Spinal cord (tissue), 10 donors: Measurements from ENCODE around the gene IQSEC1. TPM values are rescaled to one million over a fixed set of nuclear protein-coding genes. Genes with fewer than 3 reads are reported as not detected.

Experiments used
- DNase-seq, 6 donors: peaks; one replicate each; pipeline versions ENCODE4 v3.0.0 to v3.0.0-alpha.2; 2013 to 2015; ENCODE audit warnings: low spot score in 6 of 6, low read depth in 4 of 6
- H3K27ac ChIP-seq: one replicate; pipeline ENCODE4 v1.5.1; 2013; ENCODE audit warnings: low read depth, low read length, control low read depth
- H3K27me3 ChIP-seq: one replicate; pipeline ENCODE4 v1.6.1; 2013; ENCODE audit warnings: low read length; ENCODE audit not compliant: control insufficient read depth, insufficient read depth
- H3K36me3 ChIP-seq: one replicate; pipeline ENCODE4 v1.6.1; 2013; ENCODE audit warnings: low read length; ENCODE audit not compliant: control insufficient read depth, insufficient read depth
- H3K4me1 ChIP-seq: one replicate; pipeline ENCODE4 v1.6.1; 2013; ENCODE audit warnings: low read length; ENCODE audit not compliant: control insufficient read depth, insufficient read depth
- H3K4me3 ChIP-seq: one replicate; pipeline ENCODE4 v1.5.1; 2013; ENCODE audit warnings: low read depth, low read length, control low read depth
- H3K9me3 ChIP-seq: one replicate; pipeline ENCODE4 v1.6.1; 2013; ENCODE audit warnings: low read length; ENCODE audit not compliant: control insufficient read depth, insufficient read depth
- whole genome bisulfite sequencing: methylation state at CpG from one replicate; pipeline ENCODE4 v1.1.5; 2013; ENCODE audit warnings: missing lambda C conversion rate; ENCODE audit not compliant: insufficient coverage; 5-methylcytosine and 5-hydroxymethylcytosine counted together
- polyA plus RNA-seq, 2 donors: library from polyadenylated mRNA; unstranded; fragments of 120-200 nt; gene quantifications; one replicate each; pipeline ENCODE4 v1.2.1, GENCODE V29; 2013; ENCODE audit not compliant: insufficient read length in 2 of 2
- total RNA-seq, 2 donors: library from RNA; depleted of rRNA in 1 of 2; stranded (reverse); fragments of 120-200 nt in 1 of 2; fragments of >200 nt in 1 of 2; gene quantifications; one replicate each; pipeline versions ENCODE4 v1.2.3 to v1.2.4, GENCODE V29; 2013 to 2014
- donor health status: healthy.

The IQSEC1 gene
- total and polyA plus RNA-seq, 4 donors: 40.2 to 87.1 (median 63.6) TPM

DNA sequence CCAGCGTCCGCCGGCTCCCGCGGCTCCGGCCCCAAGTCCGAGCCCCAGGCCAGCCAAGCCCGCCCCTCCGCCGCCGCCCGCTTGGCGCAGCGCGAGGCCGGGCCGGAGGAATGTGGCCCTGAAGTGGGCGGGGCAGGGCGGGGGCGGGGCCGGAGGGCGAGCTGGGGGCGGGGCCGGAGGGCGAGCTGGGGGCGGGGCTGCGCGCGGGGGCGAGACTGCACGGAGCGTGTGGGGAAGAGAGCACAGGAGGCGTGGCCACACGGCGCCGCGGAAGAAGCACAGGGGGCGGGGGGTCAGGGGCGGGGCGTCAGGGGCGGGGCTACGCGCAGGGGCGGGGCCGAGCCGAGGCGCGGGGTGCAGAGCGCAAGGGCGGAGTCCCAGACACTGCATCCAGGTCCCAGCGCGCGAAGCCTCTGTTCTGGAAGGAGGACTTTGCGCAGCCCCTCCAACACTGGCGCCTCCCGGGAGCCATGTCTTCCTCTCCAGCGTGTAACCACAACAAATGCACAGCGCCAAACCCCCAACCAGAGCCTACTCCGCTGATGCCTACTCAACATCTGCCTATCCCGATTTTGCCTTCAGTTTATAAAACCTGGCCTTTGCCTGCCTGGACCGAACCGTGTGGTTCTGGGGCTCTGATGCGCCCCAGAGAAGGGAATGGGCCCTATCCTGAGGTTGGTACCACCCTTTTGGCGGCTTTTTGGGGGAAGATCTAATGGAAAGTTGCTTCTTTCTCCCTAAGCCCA lies 105.5 kb downstream of the IQSEC1 start:
- H3K27me3 ChIP-seq: no peaks in the 10 kb centered on the region
- peak overlapping the region; percentile 62 for H3K4me3 ChIP-seq
- no peaks in the 10 kb centered on the region for H3K36me3 ChIP-seq
- peak in 4 of 6 donors; percentile 58 to 94 (median 85) for DNase-seq
- H3K4me1 ChIP-seq: peaks cover 70% of the 10 kb centered on the region
- 3% methylated on average over 54 of the region's 64 CpGs for WGBS
- no peaks in the 10 kb centered on the region for H3K9me3 ChIP-seq
- H3K27ac ChIP-seq: peak overlapping the region; percentile 16

DNA sequence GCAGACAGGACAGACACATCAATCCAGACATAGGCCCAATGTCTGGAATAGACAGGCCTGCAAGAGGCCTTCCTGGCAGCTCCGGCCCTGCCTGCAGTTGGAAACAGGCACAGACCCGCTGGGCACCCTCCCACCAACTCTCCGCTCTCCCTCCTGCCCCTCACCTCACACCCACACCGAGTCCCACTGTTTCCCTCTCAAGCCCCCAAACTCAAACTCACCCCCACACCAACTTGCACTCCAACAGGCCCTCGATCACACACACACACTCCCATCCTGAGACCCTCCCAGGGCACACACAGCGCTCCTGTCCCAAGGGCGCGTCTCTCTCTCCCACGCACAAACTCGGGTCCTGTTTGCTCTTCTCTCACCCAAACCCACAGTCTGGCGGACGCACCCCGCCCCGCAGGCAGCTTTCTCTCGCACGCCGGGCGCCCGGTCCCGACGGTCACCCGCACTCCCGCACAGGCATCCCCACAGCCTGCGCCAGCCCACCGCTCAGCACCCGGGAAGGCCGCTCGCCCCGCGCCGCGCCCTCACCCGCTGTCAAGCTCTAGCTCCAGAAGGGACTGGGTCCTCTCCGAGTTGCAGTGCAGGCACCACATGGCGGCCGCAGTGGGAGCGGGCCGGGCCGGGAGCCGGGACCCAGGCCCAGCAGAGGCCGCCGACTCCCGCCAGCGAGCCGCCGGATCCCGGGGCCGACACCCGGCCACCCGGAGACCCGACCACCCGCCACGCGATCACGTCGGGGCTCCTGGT lies 106.2 kb downstream of the IQSEC1 start:
- H3K4me1 ChIP-seq: peaks cover 73% of the 10 kb centered on the region
- 4% methylated on average over 55 of the region's 56 CpGs for WGBS
- H3K27me3 ChIP-seq: no peaks in the 10 kb centered on the region
- H3K4me3 ChIP-seq: peak overlapping the region; percentile 62
- H3K27ac ChIP-seq: peak overlapping the region; percentile 73
- peaks cover 3% of the 10 kb centered on the region for H3K36me3 ChIP-seq
- peak in 1 of 6 donors; percentile 19 for DNase-seq
- no peaks in the 10 kb centered on the region for H3K9me3 ChIP-seq

DNA sequence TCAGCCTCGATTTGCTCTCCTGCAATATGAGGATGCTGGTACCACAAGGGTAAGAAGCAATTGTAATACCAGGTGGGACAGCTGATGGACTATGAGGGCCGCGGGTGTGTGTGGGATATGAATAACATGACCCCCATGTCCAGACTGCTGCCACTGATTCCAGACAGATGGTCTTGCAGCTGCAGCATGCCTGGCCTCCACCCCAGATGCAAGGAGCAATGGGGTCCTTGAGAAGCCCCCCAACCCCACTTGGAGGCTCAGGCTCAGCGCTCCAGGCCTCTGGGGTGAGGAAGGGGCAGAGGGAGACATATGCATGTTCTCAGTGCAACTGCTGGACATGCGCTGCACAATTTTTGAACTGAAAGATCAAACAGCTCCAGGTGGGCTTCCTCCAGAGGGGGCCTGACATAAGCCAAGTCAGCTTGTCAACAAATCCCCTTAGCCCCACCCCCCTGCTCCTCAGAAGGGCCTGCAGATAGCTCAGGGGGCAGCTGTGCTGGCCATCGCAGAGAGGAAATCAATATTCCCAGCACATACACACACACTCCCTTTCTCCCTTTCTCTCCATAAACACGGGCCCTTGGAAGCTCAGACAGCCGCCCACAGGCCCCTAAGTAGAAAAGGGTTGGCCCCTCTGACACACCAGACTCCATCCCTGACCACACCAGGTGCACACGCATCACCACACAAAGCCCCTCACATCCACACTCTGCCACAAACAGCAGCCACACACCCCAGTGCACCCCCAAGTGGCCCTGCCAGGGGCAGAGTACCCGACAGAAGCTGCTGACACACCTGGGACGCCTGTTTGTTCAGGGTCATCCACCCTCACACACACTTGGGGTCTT lies 107.0 kb downstream of the IQSEC1 start:
- no peaks in the 10 kb centered on the region for H3K9me3 ChIP-seq
- peaks cover 3% of the 10 kb centered on the region for H3K36me3 ChIP-seq
- peak in 2 of 6 donors; percentile 60 to 68 for DNase-seq
- no peaks in the 10 kb centered on the region for H3K27me3 ChIP-seq
- peaks cover 72% of the 10 kb centered on the region for H3K4me1 ChIP-seq
- H3K4me3 ChIP-seq: peak overlapping the region; percentile 62
- 37% methylated on average over 11 of the region's 11 CpGs for WGBS
- H3K27ac ChIP-seq: peak overlapping the region; percentile 73

DNA sequence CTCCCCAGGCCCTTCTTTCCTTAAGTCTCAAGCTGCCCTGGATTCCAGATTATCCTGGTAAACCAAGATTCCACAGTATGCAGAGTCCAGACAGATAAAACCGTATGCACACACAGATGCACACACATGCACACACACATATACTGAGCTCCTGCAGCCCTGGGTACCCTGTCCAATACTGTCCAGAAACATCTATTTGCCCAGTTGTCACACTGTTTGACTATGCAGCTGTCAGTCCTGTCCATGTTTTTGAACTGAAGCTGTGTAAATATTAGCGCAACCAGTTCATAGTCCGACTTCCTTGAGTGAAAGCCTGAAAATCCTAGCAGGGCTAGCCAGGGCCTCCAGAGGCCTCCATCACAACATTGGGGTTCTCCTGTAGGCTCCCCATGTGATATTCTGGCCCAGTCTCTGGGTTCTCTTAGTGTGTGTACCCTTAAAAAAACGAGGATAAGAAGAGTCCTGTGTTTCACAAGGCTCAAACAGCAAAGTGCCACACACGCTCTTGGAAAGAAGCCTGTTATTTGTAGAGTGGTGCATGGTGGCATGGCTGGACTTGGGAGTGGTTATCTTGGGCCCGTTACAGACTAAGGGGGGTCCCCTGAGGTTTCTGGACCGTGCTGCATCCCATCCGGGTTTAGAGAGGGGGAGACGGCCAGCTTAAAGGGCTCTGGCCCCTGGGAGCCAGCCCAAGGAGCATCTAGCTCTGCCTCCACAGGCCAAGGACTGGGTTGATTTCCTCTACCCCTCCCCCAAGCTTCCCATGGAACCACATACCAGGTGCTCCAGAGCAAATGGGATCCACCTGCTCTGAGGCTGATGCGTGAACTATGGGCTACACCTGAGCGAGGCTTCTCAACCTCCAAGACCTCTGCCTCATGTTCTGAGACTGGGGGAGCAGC lies 108.3 kb downstream of the IQSEC1 start:
- peak overlapping the region; percentile 8 for H3K27ac ChIP-seq
- peaks cover 74% of the 10 kb centered on the region for H3K4me1 ChIP-seq
- H3K36me3 ChIP-seq: peaks cover 11% of the 10 kb centered on the region
- no peak for DNase-seq
- H3K9me3 ChIP-seq: no peaks in the 10 kb centered on the region
- 64% methylated on average over 11 of the region's 11 CpGs for WGBS
- no peak overlapping the region for H3K4me3 ChIP-seq
- no peaks in the 10 kb centered on the region for H3K27me3 ChIP-seq

DNA sequence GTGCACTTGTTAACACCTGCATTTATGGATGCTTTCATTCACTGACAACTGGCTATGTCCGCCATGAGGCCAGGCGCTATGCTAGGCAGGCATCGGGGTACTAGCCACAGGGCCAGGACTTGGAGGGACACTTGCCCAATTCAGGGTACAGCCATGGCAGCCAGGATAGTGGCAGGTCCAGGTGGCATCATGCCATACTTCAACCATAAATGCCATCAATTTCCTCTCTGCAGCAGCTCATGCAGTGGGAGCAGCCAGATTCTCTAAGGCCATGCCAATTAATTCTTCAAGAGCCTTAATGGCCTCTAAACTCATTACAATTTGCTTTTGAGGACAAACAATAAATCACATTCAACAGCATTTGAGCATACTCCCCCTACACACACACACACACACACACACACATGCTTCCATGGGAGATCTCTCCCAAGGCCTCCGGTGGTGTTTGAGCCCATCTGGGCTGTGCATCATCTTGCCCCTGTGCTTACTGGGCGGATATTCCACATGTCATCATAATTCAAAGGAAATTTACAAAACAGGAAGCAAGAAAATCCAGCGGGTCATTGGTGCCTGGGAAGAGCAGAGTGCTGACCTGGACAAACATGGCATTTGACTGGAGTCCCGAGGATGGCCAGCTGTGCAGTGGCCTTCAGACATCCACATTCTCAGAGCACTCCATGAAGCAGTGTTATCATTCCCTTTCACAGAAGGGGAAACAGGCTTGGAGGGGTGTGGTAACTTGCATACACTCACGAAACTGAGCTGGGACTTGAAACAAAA lies 109.1 kb downstream of the IQSEC1 start:
- H3K27ac ChIP-seq: peak overlapping the region; percentile 8
- H3K9me3 ChIP-seq: no peaks in the 10 kb centered on the region
- peaks cover 12% of the 10 kb centered on the region for H3K36me3 ChIP-seq
- WGBS: 34% methylated on average over 6 of the region's 8 CpGs
- no peaks in the 10 kb centered on the region for H3K27me3 ChIP-seq
- no peak overlapping the region for H3K4me3 ChIP-seq
- DNase-seq: peak in 2 of 6 donors; percentile 70 to 85
- peaks cover 76% of the 10 kb centered on the region for H3K4me1 ChIP-seq

DNA sequence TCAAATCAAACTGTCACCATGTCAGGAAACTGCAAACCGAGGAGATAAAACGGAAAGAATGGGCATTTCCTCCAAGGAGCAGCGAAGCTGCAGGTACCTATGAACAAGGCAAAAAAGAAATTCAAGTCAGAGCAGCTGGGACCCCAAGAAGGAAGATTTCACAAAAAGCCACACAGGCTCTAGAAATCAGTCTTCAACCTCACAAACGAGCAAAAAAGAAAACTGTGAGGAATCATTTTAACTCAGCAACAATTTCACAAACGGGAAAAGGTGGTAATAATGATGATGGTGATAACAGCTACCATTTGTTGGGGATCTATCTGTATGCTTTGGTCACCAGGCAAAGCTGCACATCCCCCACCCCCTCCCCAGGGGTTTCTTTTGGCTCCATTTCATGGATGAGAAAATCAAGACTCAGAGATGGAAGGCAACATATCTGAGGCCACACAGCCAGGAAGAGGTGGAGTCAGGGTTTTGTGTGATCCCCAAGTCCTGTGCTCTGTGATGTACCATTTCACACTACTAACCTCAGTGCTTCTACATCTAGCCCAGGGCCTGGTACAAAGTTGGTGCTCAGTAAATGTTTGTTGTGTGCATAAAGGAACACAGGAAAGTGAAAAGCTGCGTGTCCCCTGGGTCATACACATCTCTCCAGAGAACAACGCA lies 109.9 kb downstream of the IQSEC1 start:
- no peak for DNase-seq
- Histone ChIP-seq H3K4me1 (peaks cover 77% of the 10 kb centered on the region), H3K36me3 (peaks cover 14% of the 10 kb centered on the region), H3K4me3 (no peak overlapping the region), H3K9me3 (no peaks in the 10 kb centered on the region), H3K27ac (no peak overlapping the region), H3K27me3 (no peaks in the 10 kb centered on the region)
- 56% methylated on average over 4 of the region's 7 CpGs for WGBS

DNA sequence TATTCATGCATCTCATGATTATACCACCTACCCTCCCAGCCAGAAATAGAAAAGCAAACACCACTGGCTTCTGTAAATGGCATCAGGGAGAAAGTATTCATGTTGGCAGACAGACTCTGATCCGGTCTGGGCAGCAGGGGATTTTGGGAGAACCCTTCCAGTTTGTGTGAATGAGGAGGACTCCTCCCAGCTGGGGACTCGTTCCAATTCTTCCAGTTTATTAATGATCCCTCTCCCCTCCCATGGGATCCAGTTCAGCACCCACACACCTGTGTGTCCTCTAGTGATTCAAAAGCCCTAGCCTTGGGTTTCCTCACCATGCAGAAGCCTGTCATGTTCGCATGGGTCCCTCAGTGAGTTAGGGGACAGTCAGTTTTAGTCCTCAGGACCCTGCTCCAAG lies 110.9 kb downstream of the IQSEC1 start:
- H3K4me1 ChIP-seq: peaks cover 80% of the 10 kb centered on the region

DNA sequence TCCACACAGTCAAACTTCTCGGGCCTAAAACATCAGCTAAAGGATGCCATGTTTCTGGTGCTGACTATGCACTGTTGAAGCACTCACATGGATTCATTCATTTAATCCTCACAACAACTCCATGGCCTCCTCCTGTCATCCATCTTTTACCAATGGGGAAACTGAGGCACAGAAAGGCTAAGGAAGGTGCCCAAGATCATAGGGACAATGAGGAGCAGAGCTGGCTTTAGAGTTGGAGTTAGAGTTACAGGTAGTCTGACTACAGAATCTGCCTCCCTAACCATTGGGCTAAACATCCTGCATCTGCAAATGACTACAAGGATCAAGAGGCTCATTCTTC lies 111.6 kb downstream of the IQSEC1 start:
- WGBS: 100% methylated on average over 1 of the region's 1 CpG
- H3K27me3 ChIP-seq: no peaks in the 10 kb centered on the region
- no peak for DNase-seq
- H3K4me3 ChIP-seq: no peak overlapping the region
- H3K9me3 ChIP-seq: no peaks in the 10 kb centered on the region
- no peak overlapping the region for H3K27ac ChIP-seq
- H3K36me3 ChIP-seq: peaks cover 17% of the 10 kb centered on the region
- H3K4me1 ChIP-seq: peaks cover 80% of the 10 kb centered on the region

More for the DNA sequence above, 110.9 kb downstream of the IQSEC1 start:
- Histone ChIP-seq H3K9me3 (no peaks in the 10 kb centered on the region), H3K27ac (no peak overlapping the region), H3K27me3 (no peaks in the 10 kb centered on the region), H3K4me3 (no peak overlapping the region), H3K36me3 (peaks cover 17% of the 10 kb centered on the region)
- no peak for DNase-seq
- 71% methylated on average over 2 of the region's 3 CpGs for WGBS
